Epidermal melanocyte (primary cell): ENCODE measurements around the gene KCNT2.
"Not testable (repeated sequence)": the region's sequence is repeated elsewhere in the genome, so short reads cannot be mapped to it uniquely, and the experiment has no call there.

ENCODE experiments used
- DNase-seq: peaks from one replicate; pipeline ENCODE4 v3.0.0; 2011; ENCODE audit warnings: low spot score; ENCODE audit not compliant: insufficient read length

The KCNT2 gene

DNA sequence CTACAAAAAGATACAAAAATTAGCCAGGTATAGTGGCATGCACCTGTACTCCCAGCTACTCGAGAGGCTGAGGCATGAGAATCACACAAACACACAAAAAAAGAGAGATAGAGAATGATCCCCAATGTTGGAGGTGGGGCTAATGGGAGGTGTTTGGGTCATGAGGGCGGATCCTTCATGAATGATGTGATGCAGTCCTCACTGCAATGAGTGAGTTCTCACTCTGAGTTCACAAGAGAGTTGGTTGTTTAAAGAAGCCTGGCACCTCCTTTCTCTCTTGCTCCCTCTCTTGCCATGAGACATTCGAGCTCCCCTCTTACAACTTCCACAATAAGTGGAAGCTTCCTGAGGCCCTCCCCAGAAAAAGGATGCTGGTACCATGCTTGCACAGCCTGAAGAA, 17.3 kb downstream of the KCNT2 start:
- no peak for DNase-seq

DNA sequence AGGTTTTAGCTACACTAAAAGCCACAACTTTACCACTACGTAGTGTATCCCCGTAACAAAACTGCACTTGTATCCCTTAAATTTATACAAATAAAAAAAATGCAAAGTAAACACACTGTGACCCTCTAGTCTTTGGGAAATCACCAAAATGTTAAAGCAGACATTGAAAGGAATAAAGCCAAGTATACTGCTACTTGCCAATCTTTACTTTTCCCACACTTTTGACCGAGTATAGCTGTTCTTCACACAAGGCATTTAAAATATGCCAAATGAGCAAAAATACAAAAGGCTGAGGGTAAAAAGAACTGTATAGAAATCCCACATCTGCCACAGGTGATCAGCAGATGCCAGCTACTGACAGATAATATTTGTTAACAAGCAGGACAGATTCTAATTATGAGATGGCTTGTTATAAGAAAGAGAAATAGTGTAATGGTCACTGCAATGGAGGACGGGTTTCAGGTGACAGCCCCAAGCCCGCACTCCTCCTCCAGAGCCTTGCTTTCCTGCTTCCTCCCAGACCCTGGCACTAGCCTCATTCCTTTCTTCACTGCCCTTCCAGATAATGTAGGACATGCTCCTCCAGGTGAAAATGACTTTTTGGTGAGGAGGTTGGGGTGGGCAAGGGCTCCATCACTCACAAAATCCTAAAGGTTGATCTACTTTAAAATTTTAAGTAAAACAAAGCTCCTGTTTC, 18.1 kb downstream of the KCNT2 start:
- no peak for DNase-seq

DNA sequence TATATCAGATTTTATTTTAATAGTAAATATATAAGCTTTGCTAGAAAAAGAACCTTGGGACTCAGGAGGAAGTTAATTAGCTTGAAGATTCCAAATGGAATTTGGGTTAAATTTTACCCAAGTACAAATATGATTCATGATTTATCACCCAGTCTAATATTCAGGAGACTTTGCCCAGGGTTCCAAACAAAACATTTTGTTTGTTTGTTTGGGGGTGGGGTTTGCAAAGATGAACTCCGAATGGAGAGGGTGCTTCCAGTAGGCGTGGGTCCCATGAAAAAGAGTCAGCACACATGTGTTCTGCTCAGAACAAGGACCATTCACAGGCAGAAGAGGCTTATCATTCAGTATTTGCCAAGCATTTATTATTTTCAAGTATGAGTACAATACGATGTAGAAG, 23.5 kb downstream of the KCNT2 start:
- no peak for DNase-seq

DNA sequence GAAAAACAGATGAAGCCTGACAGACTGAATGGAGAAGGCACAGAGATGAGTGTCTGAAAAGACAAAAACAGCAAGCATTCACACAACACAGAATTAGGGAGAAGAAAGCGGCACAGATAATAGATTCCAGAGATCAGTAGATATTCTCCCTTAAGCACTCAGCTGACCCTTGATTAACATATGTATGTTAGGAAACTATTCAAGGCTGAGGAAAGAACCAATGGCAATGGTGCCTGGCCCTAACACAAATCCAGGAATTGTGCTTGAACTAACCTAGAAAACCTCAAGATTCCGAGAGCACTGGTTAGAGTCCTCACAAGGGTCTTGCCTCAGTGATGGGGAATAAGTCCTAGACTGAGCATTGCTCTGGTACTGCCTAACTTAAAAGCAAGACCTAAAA, 30.9 kb downstream of the KCNT2 start:
- DNase-seq: no peak

DNA sequence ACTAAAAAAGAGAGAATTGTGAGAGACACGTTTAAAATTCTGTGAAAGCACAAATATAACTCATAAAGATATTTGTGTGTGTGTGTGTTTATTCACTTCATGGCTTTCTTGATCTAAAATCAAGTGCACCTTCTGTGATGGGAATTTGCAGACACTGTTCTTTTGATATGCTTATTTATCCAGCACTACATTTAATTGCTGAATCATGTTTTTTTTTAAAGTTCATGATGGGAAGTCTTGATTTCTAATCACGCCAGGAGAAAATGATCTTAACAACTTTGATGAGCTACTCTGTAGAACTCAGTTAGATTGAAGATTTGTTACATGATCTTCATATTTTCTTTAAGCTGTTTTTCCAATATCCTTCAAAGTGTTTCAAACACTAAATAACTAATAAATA, 35.0 kb downstream of the KCNT2 start:
- DNase-seq: no peak

DNA sequence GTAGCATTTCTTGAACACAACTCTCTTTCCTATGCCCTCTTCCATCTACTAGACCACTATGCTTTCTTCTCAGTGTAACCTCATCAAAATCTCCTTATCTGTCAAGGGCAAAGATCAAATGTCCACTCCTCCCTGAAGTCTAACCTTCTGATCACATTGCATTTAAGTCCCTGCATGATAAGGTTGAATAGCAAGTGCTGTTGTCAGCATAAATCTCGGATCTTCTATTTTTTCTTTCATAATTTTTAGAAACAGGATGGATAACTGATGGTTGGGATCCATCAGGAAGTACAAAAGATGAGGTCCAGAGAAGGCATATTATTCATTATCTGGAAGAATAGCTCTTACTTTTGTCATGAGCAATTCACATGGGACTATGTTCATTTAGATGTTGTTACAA, 41.0 kb downstream of the KCNT2 start:
- no peak for DNase-seq

DNA sequence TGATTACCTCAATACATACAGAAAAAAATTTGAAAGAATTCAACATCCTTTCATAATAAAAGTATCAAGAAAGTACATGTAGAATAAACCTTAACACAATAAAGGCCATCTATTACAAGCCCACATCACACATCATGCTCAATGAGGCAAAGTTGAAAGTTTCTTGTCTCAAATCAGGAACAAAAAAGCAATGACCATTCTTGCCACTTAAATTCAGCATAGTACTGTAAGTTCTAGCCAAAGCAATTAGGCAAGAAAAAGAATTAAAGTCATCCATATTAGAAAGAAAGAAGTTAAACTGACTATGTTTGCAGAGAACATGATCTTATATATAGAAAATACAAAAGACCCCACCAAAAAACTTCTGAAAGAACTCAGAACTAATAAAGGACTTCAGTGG, 44.5 kb downstream of the KCNT2 start:
- no peak for DNase-seq

DNA sequence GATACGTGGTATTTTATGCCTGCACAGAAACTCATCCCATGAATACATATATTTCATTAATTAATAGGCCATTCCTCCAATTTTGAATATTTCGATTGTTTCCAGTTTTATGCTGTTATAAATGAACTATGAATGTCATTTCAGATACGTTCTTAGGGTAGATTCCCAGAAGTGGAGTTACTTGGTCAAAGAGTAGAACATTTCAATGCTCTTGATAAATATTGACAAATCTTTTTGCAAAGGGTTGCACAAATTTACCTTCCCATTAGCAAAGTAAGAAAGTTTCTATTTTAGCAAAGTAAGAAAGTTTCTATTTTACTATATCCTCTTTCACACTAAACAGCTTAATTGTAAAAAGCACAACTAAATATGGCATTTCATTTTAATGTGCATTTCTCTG, 48.9 kb downstream of the KCNT2 start:
- no peak for DNase-seq

DNA sequence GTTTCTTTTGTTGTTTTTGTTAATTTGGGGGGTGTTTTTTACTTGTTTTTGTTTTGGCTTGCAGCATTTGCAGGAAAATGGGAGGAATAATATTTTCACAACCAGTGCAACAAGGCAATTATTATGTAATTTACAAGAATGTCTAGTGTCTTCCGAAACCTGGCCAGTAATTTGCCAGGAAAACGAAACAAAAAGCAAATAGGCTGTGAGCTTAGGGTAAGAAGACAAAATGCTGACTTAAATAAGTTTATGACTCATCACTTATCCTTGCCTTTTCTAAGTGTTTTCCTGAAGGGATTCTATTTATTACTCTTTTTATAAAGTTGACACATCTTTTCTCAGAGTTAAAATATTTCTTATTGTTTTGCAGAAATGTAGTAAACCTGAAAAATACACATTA, 49.8 kb downstream of the KCNT2 start:
- peak; percentile 19 for DNase-seq

DNA sequence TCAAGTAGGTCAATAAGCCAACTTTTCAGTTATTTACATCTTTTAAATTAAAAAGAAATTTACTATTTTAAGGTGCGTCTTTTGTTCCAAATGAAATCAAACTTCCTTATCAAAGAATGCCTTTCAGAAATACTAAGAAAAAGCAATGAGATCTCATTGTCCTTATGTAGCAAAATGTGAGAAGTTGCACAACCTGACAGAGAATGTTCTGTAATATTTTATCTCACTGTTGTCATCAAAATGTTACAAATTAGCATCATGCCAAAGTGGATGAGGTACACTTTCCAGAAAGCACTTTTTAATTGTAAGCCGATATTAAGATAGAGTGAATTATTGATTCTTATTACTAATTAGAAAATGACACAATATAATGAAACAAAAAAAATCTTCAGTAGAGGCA, 50.4 kb downstream of the KCNT2 start:
- no peak for DNase-seq

DNA sequence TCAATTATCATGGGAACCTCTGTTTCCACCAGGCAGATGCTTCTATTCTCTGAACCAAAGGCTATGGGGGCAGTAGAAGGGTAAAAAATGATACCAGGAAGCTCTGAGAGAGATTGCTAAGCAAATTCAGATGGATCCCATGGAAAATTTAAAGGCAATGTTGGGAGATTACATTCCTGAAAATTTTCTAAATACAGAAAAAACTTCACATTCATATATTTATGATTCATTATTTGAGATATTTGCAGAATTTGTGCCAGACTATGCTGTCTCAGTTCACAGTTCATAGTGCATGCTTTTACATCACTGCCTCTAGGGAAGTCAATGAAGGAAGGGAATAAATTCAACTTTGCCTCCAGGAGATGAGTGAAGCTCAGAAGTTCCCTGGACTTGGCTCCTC, 57.5 kb downstream of the KCNT2 start:
- DNase-seq: no peak

DNA sequence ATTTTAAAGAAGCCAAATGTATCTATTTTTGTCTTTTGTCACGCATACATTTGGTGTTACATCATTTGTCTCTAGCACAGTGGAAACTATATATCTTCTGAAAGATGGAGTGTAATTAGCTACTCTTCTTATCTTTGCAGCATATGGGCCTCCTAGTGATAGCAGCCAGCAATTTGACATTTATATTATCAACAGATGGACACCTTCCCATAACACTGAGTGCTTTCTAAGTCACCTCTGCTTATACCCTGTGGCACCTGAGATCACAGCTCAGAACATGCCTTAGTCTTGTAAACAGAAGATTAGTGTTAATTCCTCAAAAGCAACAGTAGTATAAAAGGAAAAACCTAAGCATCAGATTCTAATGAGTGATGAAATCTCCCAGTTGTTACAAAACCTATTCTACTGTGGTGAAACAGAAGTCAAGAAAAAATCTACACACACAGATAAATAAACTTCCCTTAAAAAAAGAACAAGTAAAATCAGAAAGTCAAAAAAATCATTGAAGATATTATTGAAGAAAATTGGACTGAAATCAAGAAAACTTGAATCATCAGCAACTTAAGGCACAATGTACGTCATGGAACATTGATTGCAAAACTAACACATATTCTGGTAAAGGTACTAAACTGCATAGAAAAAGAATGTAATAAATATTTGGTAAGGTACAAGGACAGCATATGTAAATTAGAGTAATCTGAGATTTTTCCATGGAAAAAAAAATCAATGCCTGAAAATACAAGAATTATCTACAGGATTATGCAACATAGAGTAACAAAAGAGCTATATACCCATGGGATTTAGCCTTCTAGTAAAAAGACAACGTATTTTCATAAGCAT, 61.7 kb downstream of the KCNT2 start:
- DNase-seq: no peak

DNA sequence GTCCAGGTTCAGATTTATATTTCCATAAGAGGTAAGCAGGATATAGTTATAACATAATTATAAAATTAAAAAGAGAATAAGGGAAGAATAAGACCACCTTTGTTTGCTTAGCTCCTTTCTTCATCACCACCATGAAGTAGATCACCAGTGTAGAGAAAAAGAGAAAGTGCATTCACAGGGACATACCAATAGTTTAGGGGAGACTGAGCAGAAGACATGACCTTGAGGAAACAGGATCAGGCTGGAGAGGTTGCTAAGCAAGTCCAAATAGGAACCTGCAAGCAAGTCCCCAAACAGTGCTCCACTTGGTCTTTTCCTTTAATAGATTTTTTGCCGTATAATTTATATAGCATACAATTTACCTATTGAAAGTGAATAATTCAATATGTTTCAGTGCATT, 63.0 kb downstream of the KCNT2 start:
- DNase-seq: no peak

DNA sequence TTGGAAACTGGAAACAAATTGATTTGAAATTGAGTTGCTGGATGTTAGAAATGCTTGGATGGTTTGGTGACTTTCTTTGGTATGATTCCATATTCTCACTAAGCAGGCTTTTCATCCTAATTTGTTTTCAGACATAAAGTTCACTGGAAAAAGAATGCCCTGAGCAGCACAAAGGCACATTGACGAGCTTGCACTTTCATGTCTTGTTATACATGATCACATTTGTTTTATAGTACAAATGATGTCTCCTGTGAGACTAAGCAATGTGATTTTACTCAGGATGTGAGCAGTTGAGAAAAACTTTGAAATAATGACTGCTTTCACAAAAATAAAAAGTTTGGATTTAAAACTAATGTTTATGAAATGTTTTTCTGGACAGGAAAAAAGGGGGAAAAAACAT, 63.6 kb downstream of the KCNT2 start:
- no peak for DNase-seq

DNA sequence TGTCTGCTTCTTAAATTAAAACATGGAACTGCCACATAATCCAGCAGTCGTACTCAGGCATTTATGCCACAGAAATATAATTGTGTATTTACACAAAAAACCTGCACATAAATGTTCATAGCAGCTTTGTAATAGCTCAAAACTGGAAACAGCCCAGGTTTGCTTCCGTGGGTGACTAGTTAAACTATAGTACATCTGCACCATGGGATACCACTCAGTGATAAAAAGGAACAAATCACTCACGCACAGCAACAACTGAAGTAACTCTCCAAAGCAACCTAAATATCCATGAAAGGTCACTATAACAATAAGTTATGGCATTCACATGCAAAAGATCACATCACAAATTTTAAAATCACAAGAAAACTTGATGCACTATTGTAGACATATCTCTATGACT, 64.4 kb downstream of the KCNT2 start:
- no peak for DNase-seq

DNA sequence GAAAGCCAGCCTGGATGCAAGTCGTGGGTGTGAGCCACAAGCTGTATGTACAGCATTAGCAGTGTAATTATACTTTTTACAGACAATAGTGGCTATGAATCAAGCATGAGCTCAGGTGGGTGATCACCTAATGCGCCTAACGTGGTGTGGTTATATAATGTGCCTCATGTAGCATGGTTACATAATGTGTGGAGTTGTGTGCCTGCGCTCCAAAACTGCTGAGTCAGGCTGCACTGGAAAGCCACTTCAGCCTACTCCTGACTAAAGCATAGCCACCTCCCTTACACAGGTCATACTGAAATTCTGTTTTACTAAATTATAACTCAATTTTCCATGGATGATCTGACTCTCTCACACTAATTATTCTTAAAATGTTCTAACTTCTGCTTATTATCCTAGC, 69.8 kb downstream of the KCNT2 start:
- DNase-seq: no peak

DNA sequence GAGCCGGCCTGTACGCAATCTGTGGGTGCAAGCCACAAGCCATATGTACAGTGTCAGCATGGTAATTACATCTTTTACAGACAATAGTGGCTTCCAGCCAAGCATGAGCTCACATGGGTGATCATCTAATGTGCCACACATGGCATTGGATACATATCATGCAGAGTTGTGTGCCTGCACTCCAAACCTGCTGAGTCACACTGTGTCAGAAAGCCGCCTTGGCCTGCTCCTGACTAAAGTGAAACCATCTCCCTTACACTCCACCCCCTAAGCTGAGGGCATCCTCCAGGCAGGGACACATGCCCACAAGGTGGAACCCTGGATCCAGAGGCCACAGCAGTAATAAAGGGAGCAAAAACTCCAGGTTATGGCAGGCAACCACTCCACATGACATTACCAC, 72.5 kb downstream of the KCNT2 start:
- DNase-seq: no peak

DNA sequence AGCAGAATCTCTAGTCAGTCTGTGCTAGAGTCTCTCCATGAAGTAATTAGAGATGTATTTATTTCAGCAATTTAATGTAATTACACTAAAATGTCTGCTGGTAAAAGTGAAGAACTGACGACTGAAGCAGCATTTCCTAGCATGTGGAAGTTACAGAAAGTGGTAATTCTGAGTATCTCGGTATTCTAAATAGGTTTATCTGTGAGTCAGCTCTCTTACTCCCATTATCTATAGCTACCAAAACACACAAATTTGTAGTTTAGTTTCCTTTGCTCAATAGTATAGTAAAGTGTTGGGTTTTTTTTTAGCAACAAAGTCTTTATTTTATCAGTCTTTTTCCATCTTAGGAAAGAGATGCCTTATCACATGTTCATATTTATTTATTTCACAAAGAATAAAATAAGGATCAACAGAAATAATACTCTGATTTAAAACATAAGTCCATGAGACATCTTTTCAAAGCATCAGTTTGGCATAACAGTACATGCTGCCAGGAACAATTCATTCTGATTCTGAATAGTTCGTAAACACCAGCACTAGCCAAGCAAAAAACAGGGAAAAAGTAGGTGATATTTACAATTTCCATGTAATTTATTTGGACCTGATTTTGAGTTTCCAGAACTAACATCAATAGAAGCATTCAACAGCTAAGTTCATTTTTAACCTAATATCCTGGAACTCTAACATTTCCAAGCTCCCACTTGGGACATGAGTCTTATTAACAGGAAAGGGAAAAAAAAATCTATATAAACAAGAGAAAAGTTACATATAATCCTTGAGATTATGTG, 76.3 kb downstream of the KCNT2 start:
- no peak for DNase-seq

DNA sequence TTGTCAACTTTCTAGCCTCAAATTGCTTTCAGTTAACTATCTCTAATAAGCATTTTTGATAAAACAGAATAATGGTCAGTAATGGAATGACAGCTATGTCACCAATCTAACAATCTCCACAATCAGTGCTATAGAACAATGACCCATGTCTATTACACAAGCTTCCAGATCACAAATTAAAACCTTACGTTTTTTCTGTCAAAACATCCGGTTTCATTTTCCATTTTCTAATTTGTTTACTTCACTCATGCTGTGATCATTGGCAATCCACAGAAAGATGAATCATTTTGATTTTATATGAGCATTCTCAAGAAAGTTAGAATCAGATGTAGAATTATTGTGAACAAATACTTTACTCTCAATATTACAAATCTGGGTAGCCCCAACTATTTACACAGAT, 80.3 kb downstream of the KCNT2 start:
- DNase-seq: no peak

DNA sequence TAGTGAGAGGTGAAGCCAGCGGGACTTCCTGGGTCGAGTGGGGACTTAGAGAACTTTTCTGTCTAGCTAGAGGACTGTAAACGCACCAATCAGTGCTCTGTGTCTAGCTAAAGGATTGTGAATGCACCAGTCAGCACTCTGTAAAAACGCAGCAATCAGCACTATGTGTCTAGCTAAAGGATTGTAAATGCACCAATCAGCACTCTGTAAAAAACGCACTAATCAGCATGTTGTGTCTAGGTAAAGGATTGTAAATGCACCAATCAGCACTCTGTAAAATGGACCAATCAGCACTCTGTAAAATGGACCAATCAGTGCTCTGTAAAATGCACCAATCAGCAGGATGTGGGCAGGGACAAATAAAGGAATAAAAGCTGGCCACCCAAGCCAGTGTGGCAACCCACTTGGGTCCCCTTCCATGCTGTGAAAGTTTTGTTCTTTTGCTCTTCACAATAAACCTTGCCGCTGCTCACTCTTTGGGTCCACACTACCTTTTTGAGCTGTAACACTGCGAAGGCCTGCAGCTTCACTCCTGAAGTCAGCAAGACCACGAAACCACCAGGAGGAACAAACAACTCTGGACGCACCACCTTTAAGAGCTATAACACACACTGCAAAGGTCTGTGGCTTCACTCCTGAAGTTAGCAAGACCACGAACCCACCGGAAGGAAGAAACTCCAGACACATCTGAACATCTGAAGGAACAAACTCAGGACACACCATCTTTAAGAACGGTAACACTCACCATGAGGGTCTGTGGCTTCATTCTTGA, 85.5 kb downstream of the KCNT2 start:
- DNase-seq: not testable (repeated sequence)

DNA sequence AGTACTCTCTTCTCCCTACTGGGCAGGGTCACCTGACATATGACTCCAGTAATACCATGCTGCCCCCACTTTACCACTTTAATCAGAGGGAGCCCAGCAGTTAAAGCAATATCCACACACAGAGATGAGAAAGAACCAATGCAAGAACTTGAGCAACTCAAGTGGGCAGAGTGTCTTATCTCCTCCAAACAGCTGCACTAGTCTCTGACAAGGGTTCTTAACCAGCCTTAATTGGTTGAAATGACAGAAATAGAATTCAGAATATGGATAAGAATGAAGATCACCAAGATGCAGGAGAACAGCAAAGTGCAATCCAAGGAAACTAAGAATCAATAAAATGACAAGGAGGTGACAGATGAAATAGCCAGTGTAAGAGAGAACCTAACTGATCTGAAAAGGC, 91.0 kb downstream of the KCNT2 start:
- DNase-seq: no peak

DNA sequence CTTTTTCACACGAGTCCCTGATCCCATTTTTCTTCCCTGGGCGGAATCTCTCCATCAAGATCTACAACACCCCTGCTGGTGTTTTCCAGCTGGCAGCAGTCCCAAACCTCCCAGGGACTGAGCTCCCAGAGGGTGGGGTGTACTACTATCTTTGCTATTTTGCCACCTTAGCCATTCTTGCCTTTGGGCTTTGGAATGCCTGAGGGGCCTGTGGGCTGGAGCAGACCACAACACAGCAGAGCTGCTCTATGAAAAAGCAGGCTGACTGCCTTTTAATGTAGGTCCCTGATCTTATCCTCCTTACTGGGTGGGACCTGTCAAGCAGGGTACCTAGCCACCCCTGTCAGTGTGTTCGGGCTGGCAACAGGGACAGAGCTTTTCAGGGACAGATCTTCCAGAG, 91.9 kb downstream of the KCNT2 start:
- DNase-seq: no peak
